ENCODE data around the gene TMEM11.
"Not testable (repeated sequence)": the region's sequence is repeated elsewhere in the genome, so short reads cannot be mapped to it uniquely, and the experiment has no call there.

TMEM11 gene

DNA sequence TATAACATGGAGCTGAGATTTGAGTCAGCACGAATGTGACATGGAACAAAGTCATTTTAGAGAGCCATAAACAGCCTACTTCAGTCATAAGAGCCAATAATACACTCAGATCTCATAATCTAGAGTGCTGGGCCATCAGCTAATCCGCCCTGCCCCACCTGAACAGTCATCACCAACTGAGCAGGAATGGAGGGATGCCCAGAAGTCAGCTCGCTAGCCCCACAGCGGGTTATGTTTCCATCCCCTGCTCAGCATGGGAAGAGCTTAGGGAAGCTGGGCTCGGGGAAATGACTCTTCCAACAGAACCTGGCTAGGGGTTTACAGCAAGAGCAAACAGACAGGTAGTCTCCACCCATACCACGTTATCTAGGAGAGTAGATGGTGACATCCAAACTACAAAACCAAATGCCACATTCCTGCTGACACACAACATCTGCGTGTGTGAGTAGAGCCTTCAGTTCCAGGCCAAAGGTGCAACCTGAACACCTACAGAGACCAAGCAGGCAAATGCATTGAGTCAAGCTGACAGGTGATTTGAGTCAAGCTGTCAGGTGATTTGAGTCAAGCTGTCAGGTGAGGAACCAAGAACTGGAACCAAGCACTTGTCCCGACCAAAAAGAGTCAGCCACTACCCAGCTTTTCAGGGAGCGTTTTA lies 2.0 kb downstream of the TMEM11 start:
- no peak for DNase-seq (ENCODE audit: low read depth)

DNA sequence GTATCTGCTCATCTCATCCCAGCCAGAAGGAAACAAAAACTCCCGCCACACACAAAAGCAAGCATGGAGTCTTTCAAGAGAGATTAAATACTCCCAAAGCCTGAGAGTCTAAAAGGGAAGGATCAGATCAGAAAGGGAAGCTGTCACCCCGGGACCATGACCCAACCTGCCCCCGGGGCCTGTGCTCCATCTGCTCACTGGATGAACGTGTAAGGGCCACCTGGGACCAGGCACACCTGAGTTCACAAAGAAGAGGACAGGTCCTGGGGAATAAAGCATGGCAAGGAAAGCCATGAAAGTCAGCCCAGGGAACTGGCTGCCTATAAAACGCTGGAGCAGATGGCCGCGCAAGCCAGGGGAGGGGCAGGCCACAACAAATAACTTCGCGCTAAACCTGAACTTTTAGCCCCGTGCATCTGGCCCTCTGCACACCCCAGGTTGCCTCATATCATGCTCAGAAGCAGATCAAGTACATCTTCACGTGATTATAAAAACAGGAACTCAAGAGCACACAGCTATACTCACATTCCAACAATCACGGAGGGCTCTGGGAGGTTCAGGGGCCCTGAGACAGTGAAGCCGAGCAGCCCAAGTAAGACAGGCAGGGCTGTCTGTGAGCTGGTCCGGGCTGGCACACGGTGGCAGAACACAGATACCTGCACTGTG lies 3.4 kb downstream of the TMEM11 start:
- no peak for DNase-seq (ENCODE audit: low read depth)

DNA sequence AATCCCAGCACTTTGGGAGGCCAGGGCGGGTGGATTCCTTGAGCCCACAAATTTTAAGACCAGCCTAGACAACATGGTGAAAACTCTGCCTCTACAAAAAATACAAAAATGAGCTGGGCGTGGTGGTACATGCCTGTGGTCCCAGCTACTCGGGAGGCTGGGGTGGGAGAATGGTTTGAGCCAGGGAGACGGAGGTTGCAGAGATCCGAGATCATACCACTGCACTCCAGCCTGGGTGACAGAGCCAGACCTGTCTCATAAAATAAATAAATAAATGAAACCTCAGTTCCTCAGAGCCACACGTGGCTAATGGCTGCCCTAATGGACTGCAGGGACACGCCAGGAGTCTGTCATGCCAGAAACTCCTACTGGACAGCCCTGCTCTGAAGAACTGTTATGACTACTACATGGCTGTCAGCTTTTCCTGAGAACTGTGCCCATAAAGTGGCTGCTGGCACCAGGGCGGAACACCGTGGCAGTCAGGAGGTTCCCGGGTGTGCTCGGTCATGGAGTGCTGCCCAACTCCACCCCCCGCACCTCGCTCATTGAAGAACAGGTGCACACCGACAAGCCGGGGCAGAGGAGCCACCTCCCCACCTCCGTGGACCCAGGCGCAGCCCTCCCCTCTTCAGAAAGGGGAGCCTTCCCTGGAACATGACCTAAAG lies 4.3 kb downstream of the TMEM11 start:
- no peak for DNase-seq (ENCODE audit: low read depth)

DNA sequence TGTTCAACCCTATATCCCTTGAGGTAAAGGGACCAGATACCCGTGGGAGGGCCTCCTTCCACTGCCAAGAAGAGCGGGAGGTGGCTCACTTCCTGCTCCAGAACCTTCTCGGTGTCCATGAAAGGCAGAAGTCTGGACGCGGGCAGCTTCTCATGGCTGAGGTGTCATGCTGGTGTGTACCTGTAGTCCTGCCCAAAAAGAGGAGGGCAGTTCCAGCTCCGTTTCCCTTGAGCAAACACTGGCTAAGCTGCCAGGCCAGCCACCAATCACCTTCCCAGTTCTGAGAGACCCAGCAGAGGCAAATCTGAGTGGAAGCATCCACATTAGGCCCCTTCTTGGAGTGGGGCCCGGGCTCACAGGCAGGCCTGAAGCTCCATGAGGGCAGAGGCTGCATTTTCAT lies 5.6 kb downstream of the TMEM11 start:
- no peak for DNase-seq (ENCODE audit: low read depth)

DNA sequence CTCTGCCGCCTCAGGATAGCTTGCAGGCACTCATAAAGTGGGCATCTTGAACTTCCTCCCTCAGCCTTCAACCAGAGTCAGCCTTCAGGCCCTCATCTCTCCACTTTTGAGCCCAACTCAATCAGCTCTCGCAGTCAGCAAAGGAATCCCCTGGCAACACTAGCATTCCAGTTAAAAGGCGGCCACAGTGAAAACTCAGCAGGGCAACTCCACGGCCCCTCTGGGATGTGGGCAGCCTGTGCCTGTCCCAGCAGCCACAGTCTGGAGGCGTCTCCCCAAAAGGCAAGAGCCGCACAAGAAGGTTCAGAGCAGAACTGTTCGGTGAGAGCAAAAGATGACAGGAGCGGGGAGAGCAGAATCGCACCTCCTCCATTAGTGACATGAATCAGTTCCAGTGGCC lies 9.0 kb downstream of the TMEM11 start:
- DNase-seq (ENCODE audit: low read depth) = no peak

DNA sequence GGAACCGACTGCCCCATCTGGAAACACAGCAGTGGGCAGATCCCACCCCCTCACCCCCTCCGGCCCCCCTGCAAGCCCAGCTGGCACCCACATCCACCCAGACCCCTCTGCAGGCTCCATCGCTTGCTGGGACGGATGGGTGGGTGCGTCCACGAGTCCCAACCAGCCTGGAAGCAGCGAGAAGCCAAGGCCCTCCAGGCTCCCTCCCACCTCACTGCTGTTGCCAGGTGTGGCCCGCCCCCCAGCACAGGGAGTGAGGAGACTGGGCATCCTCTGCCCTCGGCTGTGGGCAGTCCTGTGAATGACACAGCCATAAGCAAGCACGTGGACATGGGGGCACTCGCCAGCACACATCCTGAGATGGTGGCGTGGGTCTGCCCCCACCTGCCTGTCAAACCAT lies 11.4 kb downstream of the TMEM11 start:
- DNase-seq (ENCODE audit: low read depth) = no peak

DNA sequence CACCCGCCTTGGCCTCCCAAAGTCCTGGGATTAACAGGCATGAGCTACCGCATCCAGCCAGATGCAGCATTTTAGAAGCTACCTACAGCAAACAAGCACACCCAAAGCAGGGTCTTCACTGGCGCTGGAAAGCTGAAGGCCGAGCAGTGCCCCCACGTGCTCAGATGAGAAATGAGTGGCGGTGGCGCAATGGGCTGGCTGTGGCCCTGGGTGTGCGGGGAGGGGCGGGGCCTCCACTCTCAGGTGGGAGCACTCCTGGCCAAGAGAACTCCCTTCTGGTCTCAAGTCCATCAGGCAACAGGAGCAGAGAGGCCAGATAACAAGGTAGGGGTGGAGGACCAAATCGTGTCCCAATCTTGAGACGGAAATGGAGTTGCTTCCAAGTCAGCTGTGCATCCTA lies 12.1 kb downstream of the TMEM11 start:
- no peak for DNase-seq (ENCODE audit: low read depth)

DNA sequence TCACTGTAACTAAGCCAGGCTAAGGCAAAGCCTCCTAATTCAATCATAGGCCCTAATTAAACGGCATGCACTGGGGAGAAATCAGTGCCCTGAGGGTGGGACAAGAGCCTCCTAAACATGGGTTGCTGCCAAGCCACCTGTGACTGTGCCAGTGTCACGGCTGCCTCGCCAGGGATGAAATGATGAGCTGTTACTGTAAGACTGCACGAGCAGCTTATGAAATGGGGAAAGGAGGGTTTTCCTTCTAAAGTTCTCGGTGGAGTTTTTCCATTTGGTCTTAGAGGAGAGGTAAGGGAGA lies 12.7 kb downstream of the TMEM11 start:
- DNase-seq (ENCODE audit: low read depth) = no peak

DNA sequence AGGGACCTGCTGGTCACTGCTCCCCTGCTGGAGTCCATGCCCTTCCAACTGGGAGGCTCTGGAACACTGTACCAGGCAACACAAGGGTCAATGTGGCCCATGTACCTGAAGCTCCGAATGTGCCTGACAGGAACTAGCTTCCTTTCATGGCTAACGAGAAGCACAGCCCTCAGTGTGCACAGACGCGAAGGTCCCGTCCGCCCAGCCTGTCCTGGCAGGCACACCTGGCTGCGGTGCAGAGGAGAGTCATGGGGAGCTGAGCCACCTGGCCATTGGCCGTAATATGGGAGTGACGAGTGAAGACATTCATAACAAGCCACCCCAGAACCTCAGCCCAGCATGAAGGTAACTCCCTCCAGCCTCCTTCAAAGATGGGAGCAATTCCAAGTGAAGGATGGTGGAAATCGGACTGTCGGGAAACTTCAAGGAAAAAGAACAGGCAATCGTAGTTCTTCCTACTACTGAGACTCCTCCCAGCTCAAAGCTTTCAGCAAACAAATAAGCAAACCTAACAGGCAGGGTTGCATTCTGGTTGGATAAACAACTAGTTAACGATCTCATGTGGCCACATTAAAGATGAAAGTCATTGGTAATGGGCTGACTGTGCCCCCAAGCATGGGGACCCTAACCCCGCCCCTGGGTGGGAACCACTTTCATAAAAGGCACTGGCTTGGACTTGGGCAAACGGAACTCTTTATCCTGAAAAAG lies 13.2 kb downstream of the TMEM11 start:
- DNase-seq (ENCODE audit: low read depth) = no peak

DNA sequence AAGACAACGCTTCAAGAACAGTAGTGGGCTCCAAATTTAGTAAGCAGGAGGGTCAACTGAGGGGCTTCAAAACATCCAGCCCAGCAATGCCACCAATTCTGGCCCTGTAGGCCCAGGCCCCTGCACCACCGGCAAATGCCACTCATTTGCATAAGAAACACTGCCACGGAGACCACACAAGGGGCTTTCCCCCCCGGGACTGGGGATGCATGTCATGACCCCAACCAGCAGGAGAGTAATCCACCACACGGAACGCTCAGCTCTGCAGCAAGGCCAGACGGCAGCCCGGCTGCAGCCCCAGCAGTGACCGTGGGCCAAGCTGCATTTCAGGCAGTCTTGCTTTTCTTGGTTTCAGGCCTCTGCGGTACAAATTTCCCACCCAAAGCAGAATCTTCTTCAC lies 14.1 kb downstream of the TMEM11 start:
- DNase-seq (ENCODE audit: low read depth) = no peak

DNA sequence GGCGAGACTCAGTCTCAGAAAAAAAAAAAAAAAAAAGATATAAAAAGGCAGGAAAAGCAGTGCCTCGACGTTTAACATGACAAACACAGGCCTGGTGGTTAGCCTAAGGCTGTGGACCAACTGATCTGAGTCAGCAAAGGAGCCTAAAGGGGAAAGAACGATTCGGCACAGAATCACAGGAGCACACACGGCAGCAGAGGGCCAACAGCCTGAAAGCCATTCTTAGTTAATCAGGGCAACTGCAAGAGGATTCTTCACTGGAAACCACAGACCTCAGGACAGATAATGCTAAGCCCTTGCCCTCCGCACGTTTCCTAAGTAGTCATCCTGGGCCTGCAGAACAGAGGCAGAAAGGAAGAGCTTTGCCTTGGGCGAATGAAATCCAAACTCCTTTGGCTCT lies 14.7 kb downstream of the TMEM11 start:
- peak; percentile 92 for DNase-seq (ENCODE audit: low read depth)

DNA sequence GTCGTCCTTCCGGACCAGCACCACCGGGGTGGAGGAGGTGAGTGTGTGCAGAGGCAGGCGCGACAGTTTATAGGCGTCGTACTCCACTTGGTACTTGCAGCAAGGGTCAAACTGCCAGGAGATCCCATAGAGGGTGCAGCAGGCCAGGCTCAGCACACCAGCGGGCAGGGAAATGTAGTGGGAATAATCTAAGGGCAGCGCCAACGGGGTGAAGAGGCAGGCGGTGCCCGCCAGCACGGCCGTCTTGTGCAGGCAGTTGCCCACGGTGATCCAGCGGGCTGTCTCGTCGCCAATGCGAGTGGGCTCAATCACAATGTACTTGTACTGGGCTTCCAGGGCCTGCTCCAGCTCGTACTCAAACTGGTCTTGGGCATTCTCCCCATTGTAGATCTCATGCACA lies 15.6 kb downstream of the TMEM11 start:
- DNase-seq (ENCODE audit: low read depth) = no peak

DNA sequence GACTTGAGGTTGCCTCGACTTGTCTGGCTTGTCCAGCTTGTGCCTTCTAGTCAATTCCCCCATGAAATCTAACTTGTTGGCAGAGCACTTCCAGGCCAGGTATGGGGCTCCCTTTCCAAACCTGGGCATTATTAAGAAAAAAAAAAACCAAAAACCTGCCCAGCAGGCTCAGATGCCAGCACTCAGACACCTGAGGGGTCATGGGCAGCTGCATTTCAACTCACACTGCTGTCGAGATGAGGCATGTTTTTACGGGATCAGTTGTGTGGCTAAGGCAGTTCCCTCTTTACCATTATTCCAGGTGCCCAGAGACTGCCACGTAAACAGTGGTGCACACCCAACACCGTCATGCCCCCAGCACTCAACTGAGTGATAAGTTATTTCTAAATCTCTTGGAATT lies 17.8 kb downstream of the TMEM11 start:
- DNase-seq (ENCODE audit: low read depth) = no peak

DNA sequence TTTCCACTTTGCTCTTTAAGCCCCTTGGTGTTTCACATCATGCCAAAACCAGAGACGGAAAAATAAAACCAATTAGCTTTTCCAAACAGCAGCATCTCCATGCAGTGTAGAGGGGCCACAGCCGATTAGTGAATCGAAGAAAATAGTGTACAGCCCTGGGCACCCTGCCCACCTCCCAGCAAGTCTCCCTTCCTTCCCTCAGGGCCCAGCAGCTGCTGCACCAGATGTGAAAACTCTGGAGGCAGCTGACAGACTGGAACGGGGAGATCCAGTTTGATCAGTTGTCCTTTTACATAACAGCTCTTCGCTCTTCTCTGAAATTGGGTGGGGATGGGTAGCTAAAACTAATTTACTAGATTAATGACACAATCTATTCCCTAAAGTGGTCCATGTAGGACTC lies 19.3 kb downstream of the TMEM11 start:
- DNase-seq (ENCODE audit: low read depth) = peak; percentile 12

DNA sequence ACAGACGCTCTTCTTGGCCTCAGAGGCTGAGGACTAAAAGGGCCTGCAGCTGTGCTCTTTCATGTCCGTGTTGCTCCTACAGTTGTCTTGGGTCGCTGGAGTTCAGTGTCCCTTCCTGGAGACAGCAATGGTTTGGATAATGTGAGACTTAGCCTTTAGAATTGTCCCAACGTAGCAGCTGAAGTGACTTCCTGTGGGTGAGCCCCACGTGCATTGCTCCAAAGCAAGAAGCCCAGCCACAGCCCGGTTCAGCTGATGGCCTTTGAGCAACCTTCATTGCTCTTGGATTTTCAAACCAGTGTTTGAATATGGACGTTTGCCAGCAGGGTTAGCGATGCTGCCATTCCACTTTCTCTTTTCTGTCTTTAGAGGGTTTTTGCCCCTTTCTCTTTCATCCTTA lies 19.7 kb downstream of the TMEM11 start:
- DNase-seq (ENCODE audit: low read depth) = peak; percentile 21

DNA sequence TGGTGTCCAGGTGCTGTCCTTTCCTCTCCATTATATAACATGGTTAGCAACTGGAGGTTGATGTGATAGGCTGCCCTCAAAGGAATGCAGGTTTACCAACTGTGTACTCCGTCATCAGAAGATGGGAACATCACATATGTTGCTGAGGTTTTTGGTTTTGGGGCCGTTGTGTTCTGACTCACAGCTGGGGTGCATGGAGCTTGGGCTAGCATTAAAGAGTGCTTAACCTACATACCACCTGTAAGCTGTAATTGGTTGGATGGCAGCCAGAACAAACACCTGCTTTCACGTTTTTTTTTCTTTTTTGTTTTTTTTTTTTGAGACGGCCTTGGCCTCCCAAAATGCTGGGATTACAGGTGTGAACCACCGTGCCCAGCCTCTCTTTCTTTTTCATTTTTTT lies 20.9 kb downstream of the TMEM11 start:
- DNase-seq (ENCODE audit: low read depth) = no peak

DNA sequence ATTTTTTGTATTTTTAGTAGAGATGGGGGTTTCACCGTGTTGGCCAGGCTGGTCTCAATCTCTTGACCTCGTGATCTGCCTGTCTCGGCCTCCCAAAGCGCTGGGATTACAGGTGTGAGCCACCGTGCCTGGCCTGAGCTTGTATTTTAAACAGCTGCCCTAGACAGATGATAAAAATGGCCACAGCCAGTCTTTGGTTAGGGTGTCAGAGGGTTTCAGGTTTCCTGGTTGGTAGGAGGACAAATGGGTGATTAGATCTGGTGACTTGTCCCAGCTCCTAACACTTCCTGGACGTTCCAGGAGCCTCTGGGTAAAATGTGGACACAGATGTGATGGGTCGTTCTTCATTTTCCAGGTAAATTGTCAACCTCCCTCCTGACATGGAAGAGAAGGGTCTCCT lies 21.5 kb downstream of the TMEM11 start:
- DNase-seq (ENCODE audit: low read depth) = not testable (repeated sequence)

DNA sequence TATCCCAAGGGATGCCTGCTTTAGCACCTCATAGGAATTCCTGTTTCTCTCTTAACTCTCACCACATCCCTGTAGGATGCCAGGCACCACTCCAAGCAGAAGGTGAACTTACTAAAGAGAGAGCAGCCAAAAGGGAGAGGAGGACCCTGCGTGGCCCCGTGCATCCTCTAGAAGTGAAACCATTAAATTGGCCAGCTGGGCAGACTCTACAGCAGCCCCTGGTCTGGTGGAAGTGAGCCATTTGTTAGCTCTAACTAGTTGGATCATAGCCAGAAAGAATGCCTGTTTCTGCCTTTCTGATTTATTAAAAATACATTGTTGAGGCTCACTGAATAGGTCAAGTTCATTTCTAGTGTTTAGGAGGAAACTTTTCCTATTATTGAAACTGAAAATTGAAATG lies 22.3 kb downstream of the TMEM11 start:
- no peak for DNase-seq (ENCODE audit: low read depth)

DNA sequence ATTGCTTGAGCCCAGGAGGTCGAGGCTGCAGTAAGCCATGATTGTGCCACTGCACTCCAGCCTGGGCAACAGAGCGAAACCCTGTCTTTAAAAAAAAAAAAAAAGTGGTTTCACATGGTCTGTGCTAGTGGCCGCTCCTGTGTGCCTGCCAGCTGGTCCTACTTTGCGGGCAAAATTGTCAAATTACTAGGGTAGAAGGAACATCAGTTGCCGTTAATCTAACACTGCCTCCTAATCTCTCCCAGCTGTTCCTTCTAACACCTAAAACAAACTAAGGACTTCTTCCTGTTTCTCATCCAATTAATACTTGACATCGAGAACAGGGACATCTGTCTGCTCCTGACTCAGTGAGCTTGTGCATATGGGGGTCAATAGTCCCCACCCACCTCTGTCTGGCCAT lies 23.9 kb downstream of the TMEM11 start:
- DNase-seq (ENCODE audit: low read depth) = no peak

DNA sequence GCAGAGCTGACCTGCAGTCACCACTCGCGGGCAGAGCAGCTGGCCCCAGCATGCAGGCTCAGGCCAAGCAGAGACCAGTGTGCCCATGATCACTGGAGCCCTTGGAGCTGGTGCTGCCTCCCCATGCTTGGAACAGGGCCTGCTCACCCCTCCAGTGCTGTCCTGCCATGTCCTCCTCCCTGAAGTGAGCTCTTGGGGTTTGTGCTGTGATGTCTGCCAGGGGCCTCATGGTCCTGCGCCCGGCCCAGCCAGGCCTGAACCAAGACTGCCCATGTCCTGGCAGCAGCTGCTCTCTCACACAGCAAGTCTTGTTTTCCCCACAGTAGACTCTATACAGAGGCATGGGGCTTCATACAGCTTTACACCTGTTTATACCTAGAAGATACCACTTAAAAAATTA lies 24.6 kb downstream of the TMEM11 start:
- no peak for DNase-seq (ENCODE audit: low read depth)

DNA sequence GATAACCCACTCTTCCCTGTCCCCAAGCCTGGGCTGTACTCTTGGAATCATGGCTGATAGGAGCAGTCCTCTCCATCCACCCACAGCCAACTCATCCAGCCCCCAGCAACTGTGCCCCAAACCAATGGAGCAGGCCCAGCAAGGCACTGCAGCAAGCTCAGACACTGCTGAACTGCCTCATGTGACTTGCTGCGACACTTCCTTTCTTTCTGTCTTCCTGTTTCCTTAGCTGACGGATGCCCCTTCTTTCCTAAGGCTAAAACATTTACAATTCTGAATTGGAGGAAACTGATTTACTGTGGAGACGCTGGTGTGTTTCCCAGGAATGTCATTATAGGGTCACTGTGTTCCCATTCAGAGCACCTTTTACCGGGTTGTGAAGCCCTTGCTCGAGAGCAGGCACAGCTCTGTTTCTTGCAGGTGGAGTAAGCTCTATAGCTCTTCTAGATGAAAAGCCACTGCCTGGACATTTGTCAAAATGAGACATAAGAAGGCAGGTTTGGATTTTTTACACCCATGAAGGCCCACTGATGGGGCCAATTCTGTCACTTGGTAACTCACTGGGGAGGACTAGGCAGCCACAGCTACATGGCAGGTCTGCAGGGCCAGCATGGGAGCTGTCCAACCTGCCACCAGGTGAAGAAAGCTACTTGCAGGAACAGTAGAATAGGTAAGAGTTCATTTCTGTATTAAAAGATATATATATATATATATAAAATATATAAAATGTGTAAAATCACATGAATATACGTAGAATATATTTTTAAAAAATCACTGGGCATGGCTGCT lies 27.4 kb downstream of the TMEM11 start:
- DNase-seq (ENCODE audit: low read depth) = no peak

DNA sequence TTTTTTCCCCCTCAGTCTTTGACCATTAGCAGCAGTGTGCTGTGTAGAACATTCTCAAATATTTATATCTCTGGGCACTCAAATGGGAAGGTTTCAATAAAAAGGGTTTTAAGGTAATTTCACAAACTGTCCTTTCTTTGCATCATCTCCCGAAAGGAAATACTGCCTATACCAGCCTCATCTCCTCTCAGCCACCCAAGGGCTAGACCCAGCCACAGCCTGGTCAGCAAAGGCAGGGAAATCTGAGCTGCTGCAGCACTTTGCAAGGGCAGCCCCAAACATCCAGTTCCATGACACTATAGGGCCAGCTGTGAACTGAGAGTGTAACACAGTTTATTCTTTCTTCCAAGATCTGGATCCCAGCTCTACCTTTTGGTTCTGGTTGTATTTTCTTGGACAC lies 28.9 kb downstream of the TMEM11 start:
- no peak for DNase-seq (ENCODE audit: low read depth)

All from iris pigment epithelial cell (primary cell).